GM18867 (cell line): ENCODE data around the gene TMEM91.
"Not testable (repeated sequence)": the region's sequence is repeated elsewhere in the genome, so short reads cannot be mapped to it uniquely, and the experiment has no call there.

ENCODE experiments used
- ATAC-seq: cut with Tn5 transposase; IDR thresholded peaks from one replicate; pipeline ENCODE4 v1.9.1; 2021; ENCODE audit warnings: mild to moderate bottlenecking, moderate library complexity; ENCODE audit not compliant: unreplicated experiment

The TMEM91 gene

DNA sequence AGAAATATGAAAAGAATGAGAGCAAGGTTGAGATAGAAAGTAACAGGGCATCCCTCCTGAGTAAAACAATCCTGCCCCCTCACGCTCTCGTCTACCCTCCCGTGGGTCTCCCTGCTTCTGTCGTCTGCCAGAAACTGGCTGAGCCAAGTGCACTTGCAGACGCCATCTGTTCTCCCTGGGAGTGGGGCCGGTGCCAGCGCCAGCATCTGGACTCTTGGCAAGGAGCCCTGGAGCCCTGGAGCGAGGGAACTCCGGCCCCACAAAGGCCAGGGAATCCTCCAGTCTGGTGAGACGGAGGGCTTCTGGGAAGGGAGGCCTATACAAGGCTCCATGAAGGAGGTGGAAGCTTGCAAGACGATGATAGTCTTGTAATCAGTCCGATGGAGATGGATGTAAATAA is 2.3 kb upstream of the TMEM91 start:
- ATAC-seq = no peak

DNA sequence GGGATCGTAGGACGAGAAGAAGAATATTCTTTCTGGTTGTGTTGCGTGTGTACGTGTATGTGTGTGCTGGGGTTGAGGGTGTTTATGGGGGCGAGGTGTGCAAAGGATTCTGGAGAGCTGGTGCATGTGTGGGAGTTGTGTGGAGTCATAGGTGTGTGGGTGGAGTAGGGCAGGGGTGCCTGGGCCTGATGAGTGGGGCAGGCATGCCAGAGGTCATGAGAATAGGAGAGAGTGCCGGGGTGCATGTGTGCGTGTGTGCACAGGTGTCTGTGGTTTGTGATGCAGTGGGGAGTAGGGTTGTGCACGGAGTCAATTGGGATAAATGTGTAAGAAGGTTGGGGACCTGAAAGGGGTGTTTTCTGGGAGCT is 649 bp downstream of the TMEM91 start:
- no peak for ATAC-seq

DNA sequence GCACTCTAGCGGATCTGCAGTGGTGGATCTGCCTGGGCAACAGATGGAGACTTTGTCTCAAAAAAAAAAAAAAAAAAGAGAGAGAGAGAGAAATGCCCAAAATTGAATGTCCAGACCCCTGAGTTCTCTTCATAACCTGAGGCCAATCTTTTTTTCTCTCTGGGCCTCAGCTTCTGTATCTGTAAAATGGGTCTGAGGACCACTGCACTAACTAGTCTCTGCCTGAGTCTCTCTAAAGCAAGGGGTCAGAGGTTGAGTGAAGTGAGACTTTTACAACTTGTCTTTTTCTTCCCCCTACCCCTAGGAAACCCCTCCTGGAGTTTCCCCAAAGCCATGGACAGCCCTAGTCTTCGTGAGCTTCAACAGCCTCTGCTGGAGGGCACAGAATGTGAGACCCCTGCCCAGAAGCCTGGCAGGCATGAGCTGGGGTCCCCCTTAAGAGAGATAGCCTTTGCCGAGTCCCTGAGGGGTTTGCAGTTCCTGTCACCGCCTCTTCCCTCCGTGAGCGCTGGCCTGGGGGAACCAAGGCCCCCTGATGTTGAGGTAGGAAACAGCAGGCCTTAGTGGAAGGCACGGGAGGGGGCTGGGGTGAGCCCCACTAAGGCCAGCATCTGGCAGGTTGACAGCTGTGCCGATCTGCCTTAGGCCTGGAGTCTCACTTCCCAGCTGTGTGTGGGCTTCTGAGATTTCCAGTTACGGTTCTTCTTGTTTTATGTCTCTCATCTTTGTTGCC is 1.8 kb downstream of the TMEM91 start:
- peak; percentile 45 for ATAC-seq

DNA sequence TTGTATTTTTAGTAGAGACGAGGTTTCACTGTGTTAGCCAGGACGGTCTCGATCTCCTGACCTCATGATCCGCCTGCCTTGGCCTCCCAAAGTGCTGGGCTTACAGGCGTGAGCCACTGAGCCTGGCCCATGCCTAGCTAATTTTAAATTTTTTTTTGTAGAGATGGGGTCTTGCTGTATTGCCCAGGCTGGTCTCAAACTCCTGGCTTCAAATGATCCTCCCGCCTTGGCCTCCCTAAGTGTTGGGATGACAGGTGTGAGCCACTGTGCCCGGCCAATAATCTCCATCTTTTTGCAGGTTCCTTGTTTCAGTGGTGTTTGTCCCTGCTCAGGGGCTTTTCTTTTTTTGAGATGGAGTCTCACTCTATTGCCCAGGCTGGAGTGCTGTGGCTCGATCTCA is 5.2 kb downstream of the TMEM91 start:
- ATAC-seq = not testable (repeated sequence)

DNA sequence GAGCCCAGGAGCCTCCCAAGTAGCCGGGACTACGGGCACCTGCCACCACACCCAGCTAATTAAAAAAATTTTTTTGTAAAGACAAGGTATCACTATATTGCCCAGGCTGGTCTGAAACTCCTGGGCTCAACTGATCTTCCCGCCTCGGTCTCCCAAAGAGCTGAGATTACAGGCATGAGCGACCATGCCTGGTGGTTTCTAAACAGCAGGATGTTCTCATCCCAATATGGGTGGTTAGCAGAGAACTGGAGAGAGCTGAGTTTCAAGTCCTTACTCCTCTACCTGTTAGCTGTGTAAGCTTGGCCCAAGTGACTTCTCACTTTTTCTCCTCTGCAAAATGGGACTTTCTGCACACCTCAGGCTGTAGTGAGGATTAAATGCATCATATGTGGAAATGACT is 8.0 kb downstream of the TMEM91 start:
- ATAC-seq = no peak

DNA sequence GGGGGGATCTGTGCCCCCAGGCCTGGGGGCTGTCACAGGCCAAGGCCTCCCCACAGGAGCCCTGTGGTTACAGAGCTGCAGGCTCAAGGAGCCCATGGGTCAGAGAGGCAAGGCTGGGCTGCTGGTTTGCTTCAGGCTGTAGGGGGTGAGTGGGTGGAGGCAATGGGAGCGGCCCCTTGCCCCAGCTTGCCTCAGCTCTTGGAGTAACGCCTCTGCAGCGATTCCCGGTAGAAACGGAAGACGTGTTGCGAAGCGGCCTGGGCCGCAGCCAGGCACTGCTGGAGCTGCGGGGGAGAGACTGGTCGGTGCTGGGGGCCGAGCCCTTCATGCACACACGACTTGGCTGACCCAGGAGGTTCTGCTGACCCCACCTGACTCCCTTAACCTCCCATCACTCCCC is 10.1 kb downstream of the TMEM91 start:
- ATAC-seq = no peak

DNA sequence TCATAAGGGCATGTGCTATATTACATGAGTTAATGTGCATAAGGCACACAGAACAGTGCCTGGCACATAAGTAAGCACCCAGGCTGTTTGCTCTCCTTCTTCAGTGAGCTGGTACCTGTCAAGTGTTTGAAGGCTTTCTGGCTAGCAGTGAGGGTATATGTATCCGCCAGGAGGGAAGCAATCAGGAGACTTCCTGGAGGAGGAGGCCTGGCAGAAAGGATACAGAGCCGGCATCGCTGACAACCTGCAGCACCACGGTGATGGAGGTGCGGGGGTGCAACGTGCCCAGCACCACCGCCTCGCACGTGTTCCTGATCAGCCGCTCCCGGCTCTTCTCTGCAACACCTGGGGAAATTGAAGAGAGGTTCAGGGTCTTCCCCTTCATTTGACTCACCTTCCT is 15.3 kb downstream of the TMEM91 start:
- no peak for ATAC-seq

DNA sequence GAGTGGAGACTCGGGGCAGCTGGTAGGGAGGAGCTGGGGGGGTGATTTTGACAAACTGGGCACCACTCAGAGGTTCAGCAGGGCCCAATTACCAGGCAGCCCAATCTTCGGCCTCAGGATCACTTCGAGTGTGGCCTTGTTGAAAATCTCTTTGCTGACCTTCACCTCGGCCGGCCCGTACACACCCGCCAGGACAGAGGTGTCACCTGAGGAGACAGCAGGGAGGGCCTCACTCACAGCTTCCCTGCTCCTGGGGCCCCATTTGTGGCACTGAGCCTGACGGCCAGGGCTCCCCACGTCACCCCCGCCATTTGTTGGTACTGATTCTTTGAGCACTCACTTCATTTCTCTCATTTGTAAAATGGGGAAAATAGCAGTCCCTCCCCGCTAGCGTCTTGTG is 16.4 kb downstream of the TMEM91 start:
- ATAC-seq = no peak

DNA sequence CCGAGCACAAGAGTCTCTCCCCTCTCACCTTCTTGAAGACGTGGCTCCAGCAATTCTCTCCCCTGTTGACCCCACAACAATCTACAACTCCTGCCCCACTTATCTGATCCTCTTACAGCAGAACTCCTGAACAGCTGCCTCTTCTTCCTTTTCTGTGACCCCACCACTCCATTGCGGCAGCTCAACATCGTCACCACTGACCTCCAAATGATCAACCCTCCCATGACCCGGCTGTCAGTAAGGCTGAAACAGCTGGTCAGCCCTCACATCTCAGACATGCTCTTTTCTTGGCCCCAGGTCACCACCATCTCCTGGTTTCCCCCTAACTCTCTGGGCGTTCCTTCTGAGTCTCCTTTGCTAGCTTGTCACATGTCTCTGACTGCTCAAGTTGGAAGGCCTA is 19.0 kb downstream of the TMEM91 start:
- no peak for ATAC-seq

DNA sequence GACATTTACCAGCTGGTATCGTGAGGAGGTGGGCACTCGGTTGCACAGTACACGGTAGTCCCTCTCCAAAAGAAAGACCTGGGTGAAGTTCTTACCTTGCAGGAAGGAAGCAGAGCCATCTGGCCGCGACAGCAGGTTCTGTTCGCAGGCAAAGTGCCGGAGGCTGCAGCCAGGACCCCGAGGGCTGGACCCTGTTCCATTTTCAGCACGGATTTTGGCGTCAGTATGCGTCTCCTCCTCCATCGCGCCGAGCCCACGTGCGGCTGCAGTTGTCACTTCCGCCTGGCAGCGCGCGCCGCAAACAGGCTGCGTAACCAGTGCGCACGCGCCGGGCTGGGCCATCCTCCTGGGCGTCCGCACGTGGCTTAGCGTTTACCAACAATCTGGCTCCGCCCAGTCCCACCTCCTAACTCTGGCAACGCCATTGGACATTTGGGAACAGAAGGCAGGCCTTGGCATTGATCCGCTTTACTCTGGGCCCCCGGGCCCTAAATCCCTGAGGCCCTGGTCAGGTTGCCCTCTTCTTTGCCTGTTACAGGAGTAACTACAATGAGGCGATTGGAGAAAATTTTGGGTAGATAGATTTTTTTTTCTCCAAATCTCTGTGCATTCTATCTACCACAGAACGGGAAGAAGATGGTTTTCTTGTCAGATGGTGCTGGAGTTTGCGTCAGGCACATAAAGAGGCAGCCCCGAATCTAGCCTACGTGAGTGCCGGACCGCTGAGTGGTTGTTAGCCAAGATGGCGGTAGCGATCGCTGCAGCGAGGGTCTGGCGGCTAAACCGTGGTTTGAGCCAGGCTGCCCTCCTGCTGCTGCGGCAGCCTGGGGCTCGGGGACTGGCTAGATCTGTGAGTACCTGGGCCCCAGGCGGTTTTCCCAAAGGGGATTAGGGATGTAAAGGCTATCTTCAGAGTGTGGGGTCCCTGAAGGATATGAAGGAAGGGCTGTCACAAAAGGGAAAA is 21.0 kb downstream of the TMEM91 start, which contains the start of the genes BCKDHA and EXOSC5:
TSS of gene BCKDHA (plus strand) at position 733 of the 964 bp plus-strand sequence. CDS start at position 743, 10 bp downstream.
TSS of gene EXOSC5 (minus strand) at position 274 of the 964 bp plus-strand sequence. CDS start at position 243, 31 bp downstream.
- peak; percentile 91 for ATAC-seq

DNA sequence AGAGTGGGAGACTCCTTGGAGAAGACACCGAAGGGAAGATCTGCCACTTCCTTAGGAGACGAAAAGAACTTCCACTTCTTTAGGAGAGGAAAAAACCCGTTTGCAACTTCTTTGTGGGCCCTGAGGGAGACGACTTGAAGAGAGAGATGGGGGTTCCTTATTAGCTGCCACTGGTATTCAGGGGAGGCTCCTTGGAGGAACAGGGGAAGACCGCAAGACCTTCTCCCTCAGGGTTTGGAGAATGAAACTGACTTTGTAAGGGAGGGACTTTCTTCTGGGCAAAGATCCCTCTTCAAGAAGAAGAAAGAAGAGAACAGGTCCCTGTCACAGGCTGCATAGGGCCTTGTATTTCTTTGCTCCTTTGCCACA is 21.7 kb downstream of the TMEM91 start:
- no peak for ATAC-seq

DNA sequence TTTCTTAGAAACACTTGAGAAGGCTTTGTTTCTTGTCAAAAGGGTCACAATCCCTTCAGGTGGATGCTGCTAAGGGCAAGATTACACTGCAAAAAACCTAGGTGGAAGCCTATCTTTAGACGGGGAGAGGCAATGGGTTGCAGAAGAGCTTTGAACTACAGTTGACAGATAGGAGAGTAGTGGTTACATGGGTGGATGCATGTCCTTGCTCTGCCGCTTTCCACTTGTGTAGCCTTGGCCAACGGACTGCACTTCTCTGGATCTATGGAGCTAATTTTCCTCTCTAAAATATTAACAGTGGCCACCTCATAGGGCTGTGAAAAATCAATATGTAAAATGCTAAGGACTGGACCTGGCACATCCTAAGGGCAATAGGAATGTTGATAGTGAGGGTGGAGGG is 22.3 kb downstream of the TMEM91 start:
- no peak for ATAC-seq

DNA sequence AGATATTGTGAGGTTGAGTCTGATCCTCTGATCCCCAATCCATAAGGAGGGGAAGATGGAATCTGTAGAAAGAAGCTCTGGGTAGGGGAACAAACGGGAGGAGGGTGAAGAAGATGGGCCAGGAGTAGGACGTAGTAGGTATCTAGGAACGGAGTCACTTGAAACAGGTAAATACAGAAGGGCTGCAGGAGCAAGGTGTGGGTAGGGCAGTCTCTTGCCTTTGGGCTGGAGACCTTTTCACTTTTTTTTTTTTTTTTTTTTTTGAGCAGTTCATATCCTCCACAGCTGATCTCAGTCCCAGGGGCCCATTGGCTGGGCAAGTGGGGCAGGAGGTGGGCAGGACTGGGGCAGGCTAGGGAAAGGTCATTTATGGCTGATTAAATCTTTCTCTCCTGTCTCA is 22.8 kb downstream of the TMEM91 start:
- ATAC-seq = no peak

DNA sequence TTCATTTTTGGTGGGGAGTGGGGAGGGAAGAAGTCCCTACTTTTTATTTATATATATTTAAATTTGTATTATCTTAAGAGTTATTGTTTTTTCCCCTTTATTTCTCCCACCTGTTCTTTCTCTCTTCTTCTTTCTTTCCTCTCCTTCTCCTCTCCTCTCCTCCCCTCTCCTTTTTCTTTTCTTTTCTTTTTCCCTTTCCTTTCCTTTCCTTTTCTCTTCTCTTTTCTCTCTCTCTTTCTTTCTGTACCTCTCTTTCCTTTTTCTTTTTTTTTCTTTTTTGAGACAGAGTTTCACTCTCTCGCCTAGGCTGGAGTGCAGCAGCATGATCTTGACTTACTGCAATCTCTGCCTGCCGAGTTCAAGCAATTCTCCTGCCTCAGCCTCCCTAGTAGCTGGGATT is 23.2 kb downstream of the TMEM91 start:
- ATAC-seq = no peak

DNA sequence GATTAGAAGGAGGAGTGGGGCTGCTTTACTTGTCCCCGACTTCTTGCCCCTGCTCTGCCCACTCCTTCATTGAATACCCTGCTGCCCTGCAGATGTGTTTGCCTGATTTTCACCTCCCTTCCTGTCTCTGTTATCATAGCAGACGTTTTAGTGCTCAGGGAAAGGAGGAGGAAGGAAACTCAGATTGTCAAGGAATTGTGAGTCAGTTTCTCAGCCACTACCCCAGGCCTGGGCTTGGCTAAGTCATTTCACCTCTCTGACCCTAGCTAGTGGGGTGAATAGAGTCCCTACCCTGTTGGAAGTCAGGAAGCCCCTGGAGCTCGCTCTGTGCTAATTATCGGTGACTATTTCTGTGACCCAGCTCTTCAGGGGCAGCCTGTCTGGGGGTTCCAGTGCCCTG is 25.1 kb downstream of the TMEM91 start:
- ATAC-seq = no peak

DNA sequence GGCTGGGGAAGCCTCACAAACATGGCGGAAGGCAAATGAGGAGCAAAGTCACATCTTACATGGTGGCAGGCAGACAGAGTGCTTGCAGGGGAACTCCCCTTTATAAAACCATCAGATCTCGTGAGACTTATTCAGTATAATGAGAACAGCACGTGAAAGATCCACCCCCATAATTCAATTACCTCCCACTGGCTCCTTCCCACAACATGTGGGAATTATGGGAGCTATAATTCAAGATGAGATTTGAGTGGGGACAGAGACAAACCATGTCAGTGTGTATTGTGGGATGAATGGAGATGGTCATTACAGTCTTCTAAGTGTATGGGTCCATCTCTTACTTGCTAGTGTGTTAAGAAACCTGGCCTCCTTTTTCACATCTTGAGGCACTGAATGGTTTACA is 25.7 kb downstream of the TMEM91 start:
- no peak for ATAC-seq

DNA sequence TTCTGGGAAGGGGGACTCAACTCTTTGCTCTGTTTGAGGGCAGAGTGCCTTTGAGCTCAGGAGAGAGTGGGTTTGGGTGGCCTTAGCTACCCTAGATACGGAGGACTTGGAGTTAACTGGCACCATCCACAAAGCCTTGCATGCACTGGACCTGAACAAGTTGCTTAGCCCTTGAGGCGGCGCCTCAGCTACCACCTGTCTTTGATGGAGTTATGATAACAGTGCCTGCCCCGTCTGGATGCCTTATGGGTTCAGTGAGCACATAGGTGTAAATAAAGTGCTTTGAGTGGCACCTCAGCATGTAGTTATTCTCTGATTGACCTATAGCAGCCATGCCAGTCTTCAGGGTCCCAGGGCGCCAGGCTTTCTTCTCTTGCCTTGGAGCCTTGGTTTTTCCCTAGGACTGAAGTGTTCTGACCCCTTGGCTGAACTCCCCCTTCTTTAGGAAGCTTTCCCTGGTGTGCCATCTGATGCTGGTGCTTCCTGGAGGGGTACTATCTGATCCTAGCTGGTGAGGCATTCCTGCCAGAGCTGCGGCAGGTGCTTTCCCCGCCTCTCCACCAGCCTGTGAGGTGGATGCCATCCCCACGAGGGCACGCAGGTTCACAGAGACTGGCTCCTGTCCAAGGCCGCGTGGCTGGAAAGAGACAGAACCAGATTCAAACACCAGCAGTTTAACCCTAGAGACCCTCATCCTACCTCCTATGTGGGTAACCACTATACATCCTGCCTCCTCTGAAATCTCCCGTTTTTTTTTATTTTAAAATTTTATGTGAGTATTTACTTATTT is 27.0 kb downstream of the TMEM91 start:
- no peak for ATAC-seq

DNA sequence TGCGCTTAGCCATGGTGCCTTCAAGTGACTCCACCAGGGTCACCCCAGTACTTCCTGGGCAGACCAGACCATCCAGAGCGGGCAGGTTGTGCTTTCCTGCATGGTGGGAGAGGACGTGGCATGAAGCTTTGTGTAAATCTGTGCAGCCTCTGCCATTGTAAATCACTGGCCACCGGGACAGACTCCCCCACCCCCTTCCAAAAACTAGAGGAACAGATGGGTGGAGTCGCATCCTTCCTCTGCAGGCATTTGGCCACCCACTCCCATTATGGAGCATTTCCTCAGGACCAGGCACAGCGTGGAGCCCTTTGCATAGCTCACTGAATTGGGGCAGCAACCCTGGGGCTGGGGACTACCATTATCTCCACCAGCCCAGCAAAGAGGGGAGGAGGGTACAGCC is 29.4 kb downstream of the TMEM91 start:
- ATAC-seq = no peak

DNA sequence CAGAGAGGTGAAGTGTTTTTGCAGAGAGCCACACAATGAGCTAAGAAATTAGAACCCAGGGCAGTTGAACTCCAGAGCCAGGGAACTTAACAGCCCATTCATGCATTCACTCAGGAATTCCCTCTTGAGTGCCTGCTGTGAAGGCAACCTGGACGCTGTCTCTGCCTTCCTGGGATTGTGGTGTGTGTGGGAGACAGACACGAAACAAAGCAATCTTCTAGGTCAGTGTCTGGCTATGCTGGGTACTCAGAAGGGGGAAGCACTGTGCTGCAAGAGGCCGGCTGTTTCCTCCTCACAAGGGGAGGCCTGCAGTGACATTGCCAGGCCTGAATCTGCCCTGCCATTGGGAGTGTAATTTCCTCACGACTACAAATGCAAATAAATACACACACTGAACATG is 30.9 kb downstream of the TMEM91 start:
- no peak for ATAC-seq

DNA sequence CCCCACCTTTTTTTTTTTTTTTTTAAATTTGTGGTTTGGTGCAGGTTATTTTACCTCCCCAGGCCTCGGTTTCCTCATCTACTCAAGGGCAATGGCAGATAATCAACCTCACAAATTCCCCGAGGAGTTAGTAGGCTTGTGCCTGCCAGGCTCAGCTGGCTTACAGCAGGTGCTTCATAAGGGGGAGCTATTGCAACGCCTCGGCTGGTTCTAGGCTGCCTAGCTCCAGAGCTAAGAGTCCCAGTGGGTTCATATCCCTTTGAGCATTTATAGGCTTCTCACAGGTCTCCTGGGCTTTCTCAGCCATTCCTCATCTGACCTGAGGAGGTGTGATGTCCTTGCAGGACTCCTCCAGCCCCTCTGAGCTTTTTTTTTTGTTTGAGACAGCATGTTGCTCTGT is 31.9 kb downstream of the TMEM91 start:
- ATAC-seq = no peak

DNA sequence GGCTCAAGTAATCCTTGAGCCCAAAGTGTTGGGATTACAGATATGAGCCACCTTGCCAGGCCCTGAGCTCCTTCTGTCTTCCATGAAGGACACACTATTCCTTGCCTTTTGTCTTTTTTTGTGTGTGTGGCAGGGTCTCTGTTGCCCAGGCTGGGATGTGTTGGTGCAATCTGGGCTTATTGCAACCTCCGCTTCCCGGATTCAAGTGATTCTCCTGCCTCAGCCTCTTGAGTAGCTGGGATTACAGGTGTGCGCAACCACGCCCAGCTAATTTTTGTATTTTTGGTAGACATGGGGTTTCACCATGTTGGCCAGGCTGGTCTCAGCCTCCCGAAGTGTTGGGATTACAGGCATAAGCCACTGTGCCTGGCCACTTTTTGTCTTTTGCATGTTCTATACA is 32.5 kb downstream of the TMEM91 start:
- ATAC-seq = not testable (repeated sequence)
